K562 (cell line): ENCODE measurements around the gene PPP1CA. TPM values are rescaled to one million over a fixed set of nuclear protein-coding genes. Genes with fewer than 3 reads are reported as not detected.

Experiments
- CGGBP1 ChIP-seq: fragments of 250-450 bp; sonication (Bioruptor Pico); IDR thresholded peaks from 2 replicates; pipeline ENCODE4 v1.9.0; 2021; ENCODE audit warnings: mild to moderate bottlenecking
- E2F3 ChIP-seq: fragments of 250-450 bp; sonication (Bioruptor Pico); IDR thresholded peaks from 2 replicates; pipeline ENCODE4 v1.4.0; 2020; ENCODE audit warnings: mild to moderate bottlenecking
- EGR1 ChIP-seq: fragments of 450-650 bp; conservative IDR thresholded peaks from 2 replicates; pipeline ENCODE4 v1.6.1; 2017; ENCODE audit warnings: mild to moderate bottlenecking
- GATA2 ChIP-seq: sonication (generic); formaldehyde crosslinking; IDR thresholded peaks from 2 replicates; pipeline ENCODE4 v1.4.0; 2020; ENCODE audit warnings: mild to moderate bottlenecking, missing genetic modification reagents
- HDGF ChIP-seq: fragments of 450-650 bp; IDR thresholded peaks from 2 replicates; pipeline ENCODE4 v1.6.1; 2016
- MAFK ChIP-seq: IDR thresholded peaks from 2 replicates; pipeline ENCODE4 v1.6.1; 2011; ENCODE audit warnings: low read length, improper control_type of control experiment
- MGA ChIP-seq: fragments of 450-650 bp; IDR thresholded peaks from 2 replicates; pipeline ENCODE4 v1.6.1; 2016; ENCODE audit warnings: mild to moderate bottlenecking, moderate library complexity
- RBM39 ChIP-seq: fragments of 200-400 bp; formaldehyde crosslinking; optimal IDR thresholded peaks from 2 replicates; pipeline ENCODE3; 2018; ENCODE audit warnings: low read depth, low read length
- RFX1 ChIP-seq: fragments of 450-650 bp; IDR thresholded peaks from 2 replicates; pipeline ENCODE4 v1.6.1; 2016; ENCODE audit warnings: mild to moderate bottlenecking, moderate library complexity
- ZNF197 ChIP-seq: fragments of 200-800 bp; sonication (Bioruptor generic); IDR thresholded peaks from 2 replicates; pipeline ENCODE4 v1.6.1; 2016; ENCODE audit warnings: low read depth, missing genetic modification characterization, missing compliant biosample characterization
- ZNF224 ChIP-seq: sonication (generic); formaldehyde crosslinking; IDR thresholded peaks from 2 replicates; pipeline ENCODE4 v1.8.0; 2022; ENCODE audit warnings: mild to moderate bottlenecking, missing genetic modification reagents
- ZNF408 ChIP-seq: fragments of 250-450 bp; sonication (Bioruptor Pico); IDR thresholded peaks from 2 replicates; pipeline ENCODE4 v1.4.0; 2020; ENCODE audit warnings: low read depth, mild to moderate bottlenecking, moderate library complexity
- ZNF518B ChIP-seq: fragments of 250-450 bp; sonication (Bioruptor Pico); IDR thresholded peaks from 2 replicates; pipeline ENCODE4 v1.5.0; 2021; ENCODE audit warnings: mild to moderate bottlenecking, moderate library complexity
- polyA plus RNA-seq, 8 experiments: library from polyadenylated mRNA; depleted of rRNA in 4 of 8; stranded (reverse) in 5 of 8; unstranded in 3 of 8; fragments of >200 nt; fragmentation: Nextera tagmentation in 2 of 8; fragmentation: Illumina TruSeq in 1 of 8; extraction: Ambion mirVana in 2 of 8; extraction: Trizol in 1 of 8; gene quantifications; 2 replicates each; pipeline versions ENCODE4 v1.2.1 to v1.2.3, GENCODE V29; 2011 to 2014; ENCODE audit warnings: inconsistent platforms in 1 of 8, missing spikeins in 1 of 8
- total RNA-seq, 7 experiments: library from RNA; depleted of rRNA in 6 of 7; stranded (reverse); fragments of >200 nt in 6 of 7; fragmentation: Illumina TruSeq in 2 of 7; extraction: Trizol in 2 of 7; gene quantifications; 2 replicates each; pipeline versions ENCODE4 v1.2.1 to v1.2.3, GENCODE V29; 2011 to 2021; ENCODE audit warnings: low replicate concordance in 1 of 7

Gene PPP1CA
- total and polyA plus RNA-seq, 9 of the 15 experiments (the other 6 are each of a cell fraction or from before 2014, with no cell fraction given), result 18.2 to 242 (median 188) TPM

- no peak for TF ChIP-seq ZNF408 (CRISPR knock-in tag)
- TF ChIP-seq ZNF224 (CRISPR knock-in tag), result no peak
- TF ChIP-seq ZNF518B, result no peak
- no peak for TF ChIP-seq RFX1
- no peak for TF ChIP-seq GATA2 (CRISPR knock-in tag)
- no peak for TF ChIP-seq E2F3 (CRISPR knock-in tag)
- no peak for TF ChIP-seq RBM39
- TF ChIP-seq CGGBP1 (CRISPR knock-in tag), result no peak
- no peak for TF ChIP-seq MAFK
- no peak for TF ChIP-seq HDGF
- TF ChIP-seq ZNF197 (CRISPR knock-in tag), result no peak
- TF ChIP-seq EGR1, result peak; percentile 81
- no peak for TF ChIP-seq MGA
These were observed 47.3 kb downstream of the PPP1CA start (continued) for GRCh38 chr11:67354075-67355022.
